HL-60 (cell line): ENCODE data around the gene NFIC.
"Not testable (repeated sequence)": the region's sequence is repeated elsewhere in the genome, so short reads cannot be mapped to it uniquely, and the experiment has no call there.

Experiments used
- DNase-seq, 2 experiments: peaks; one replicate each; pipeline ENCODE4 v3.0.0-alpha.2; 2010 to 2020; ENCODE audit warnings: low read depth in 1 of 2, low spot score in 1 of 2
- H3K27ac ChIP-seq: fragments of 250-450 bp; sonication (Bioruptor Pico); replicated peaks from 2 replicates; pipeline ENCODE4 v1.5.1; 2020; ENCODE audit warnings: mild to moderate bottlenecking, moderate library complexity
- H3K27me3 ChIP-seq: fragments of 250-450 bp; sonication (Bioruptor Pico); 2 replicates; pipeline ENCODE4 v1.5.1; 2021; ENCODE audit warnings: mild to moderate bottlenecking, moderate library complexity; ENCODE audit not compliant: insufficient read depth, poor library complexity, severe bottlenecking
- H3K4me3 ChIP-seq: replicated peaks from 2 replicates; pipeline ENCODE4 v1.5.1; 2011; ENCODE audit warnings: mild to moderate bottlenecking, control low read depth, low read length; ENCODE audit not compliant: insufficient read depth
- CTCF ChIP-seq: IDR thresholded peaks from one replicate; pipeline ENCODE4 v1.5.1; 2011; ENCODE audit warnings: low read length, control low read depth, inconsistent platforms; ENCODE audit not compliant: insufficient read depth
- GABPA ChIP-seq: IDR thresholded peaks from 2 replicates; pipeline ENCODE4 v1.6.1; 2012; ENCODE audit warnings: low read depth
- POLR2AphosphoS5 ChIP-seq: IDR thresholded peaks from 2 replicates; pipeline ENCODE4 v1.6.1; 2012; ENCODE audit warnings: low read depth
- REST ChIP-seq: IDR thresholded peaks from 2 replicates; pipeline ENCODE4 v1.6.1; 2012; ENCODE audit warnings: low read depth; ENCODE audit not compliant: insufficient replicate concordance
- SPI1 ChIP-seq: IDR thresholded peaks from 2 replicates; pipeline ENCODE4 v1.6.1; 2012; ENCODE audit warnings: low read depth, mild to moderate bottlenecking, borderline replicate concordance

NFIC gene

GRCh38 chr19:3420909-3421619 is 54.7 kb downstream of the NFIC start:
- H3K27ac ChIP-seq, result no peak overlapping the region
- no peaks in the 10 kb centered on the region for H3K27me3 ChIP-seq
- TF ChIP-seq CTCF, result no peak
- TF ChIP-seq SPI1, result no peak
- H3K4me3 ChIP-seq, result no peak overlapping the region
- DNase-seq, result no peak

GRCh38 chr19:3421656-3422055 is 55.3 kb downstream of the NFIC start:
- H3K27ac ChIP-seq, DNase-seq, H3K4me3 ChIP-seq, H3K27me3 ChIP-seq: not testable (repeated sequence)

- Histone ChIP-seq H3K27me3 (no peaks in the 10 kb centered on the region), H3K4me3 (no peak overlapping the region), H3K27ac (no peak overlapping the region)
- no peak for DNase-seq
- TF ChIP-seq POLR2AphosphoS5 (no peak), GABPA (no peak), SPI1 (no peak), REST (no peak), CTCF (no peak)
Measured at GRCh38 chr19:3423183-3423829, 56.9 kb downstream of the NFIC start.

- no peak overlapping the region for H3K4me3 ChIP-seq
- H3K27ac ChIP-seq, result no peak overlapping the region
- TF ChIP-seq REST (no peak), POLR2AphosphoS5 (no peak), SPI1 (no peak), GABPA (no peak), CTCF (no peak)
- no peak for DNase-seq
- H3K27me3 ChIP-seq, result no peaks in the 10 kb centered on the region
Measured at GRCh38 chr19:3426433-3426832, 60.0 kb downstream of the NFIC start.

GRCh38 chr19:3430366-3430680 is 63.9 kb downstream of the NFIC start:
- not testable (repeated sequence) for H3K4me3 ChIP-seq, H3K27me3 ChIP-seq, DNase-seq
- H3K27ac ChIP-seq, result peak overlapping the region; percentile 31; the same call in 1 of the 2 replicates
